Smooth muscle cell (in vitro differentiated cells): ENCODE data around the gene SEBOX. TPM values are rescaled to one million over a fixed set of nuclear protein-coding genes. Genes with fewer than 3 reads are reported as not detected.
"Not testable (repeated sequence)": the region's sequence is repeated elsewhere in the genome, so short reads cannot be mapped to it uniquely, and the experiment has no call there.

ENCODE experiments used
- DNase-seq: peaks from one replicate; lab custom pipeline; 2025; ENCODE audit not compliant: unreplicated experiment; lab: John Stamatoyannopoulos, UW
- H2AFZ ChIP-seq: fragments of 200-600 bp; sonication (generic); 2 replicates; pipeline ENCODE4 v1.6.0; 2016; ENCODE audit warnings: antibody characterized with exemption, low read depth, mild to moderate bottlenecking
- H3F3A ChIP-seq: fragments of 200-600 bp; sonication (generic); 2 replicates; pipeline ENCODE4 v1.6.0; 2017; ENCODE audit warnings: antibody characterized with exemption, low read depth
- H3K27ac ChIP-seq: fragments of 200-600 bp; sonication (generic); 2 replicates; pipeline ENCODE4 v1.5.1; 2016; ENCODE audit warnings: low read depth, mild to moderate bottlenecking
- H3K27me3 ChIP-seq: fragments of 200-600 bp; sonication (generic); 2 replicates; pipeline ENCODE4 v1.6.1; 2016; ENCODE audit warnings: low read depth, mild to moderate bottlenecking
- H3K36me3 ChIP-seq: fragments of 200-600 bp; sonication (generic); 2 replicates; pipeline ENCODE4 v1.5.1; 2016; ENCODE audit warnings: low read depth
- H3K4me1 ChIP-seq: fragments of 200-600 bp; sonication (generic); 2 replicates; pipeline ENCODE4 v1.5.1; 2016; ENCODE audit warnings: low read depth
- H3K4me2 ChIP-seq: fragments of 200-600 bp; sonication (generic); 2 replicates; pipeline ENCODE4 v1.6.0; 2016; ENCODE audit warnings: mild to moderate bottlenecking
- H3K4me3 ChIP-seq: fragments of 200-600 bp; sonication (generic); 2 replicates; pipeline ENCODE4 v1.5.1; 2016; ENCODE audit warnings: mild to moderate bottlenecking
- H3K79me2 ChIP-seq: fragments of 200-600 bp; sonication (generic); 2 replicates; pipeline ENCODE4 v1.6.0; 2016; ENCODE audit warnings: low read depth, mild to moderate bottlenecking
- H3K9ac ChIP-seq: fragments of 200-600 bp; sonication (generic); 2 replicates; pipeline ENCODE4 v1.6.0; 2016; ENCODE audit warnings: low read depth
- H3K9me3 ChIP-seq: fragments of 200-600 bp; sonication (generic); replicated peaks from 2 replicates; pipeline ENCODE4 v1.5.1; 2016; ENCODE audit warnings: low read depth
- H4K20me1 ChIP-seq: fragments of 200-600 bp; sonication (generic); 2 replicates; pipeline ENCODE4 v1.6.0; 2016; ENCODE audit warnings: low read depth
- CTCF ChIP-seq: fragments of 200-600 bp; sonication (generic); IDR thresholded peaks from 2 replicates; pipeline ENCODE4 v1.5.1; 2017; ENCODE audit warnings: borderline replicate concordance, mild to moderate bottlenecking, antibody characterized with exemption; ENCODE audit not compliant: insufficient read depth, poor library complexity, severe bottlenecking
- WGBS: methylation state at CpG from one replicate; pipeline ENCODE4 v1.1.7; 2016; ENCODE audit warnings: low lambda C conversion rate; 5-methylcytosine and 5-hydroxymethylcytosine counted together
- polyA plus RNA-seq: library from polyadenylated mRNA; unstranded; fragments of >200 nt; fragmentation: Nextera tagmentation; extraction: Ambion mirVana; gene quantifications from 2 replicates; pipeline ENCODE4 v1.2.1, GENCODE V29; 2016
- total RNA-seq: library from RNA; depleted of rRNA; stranded (reverse); fragments of >200 nt; gene quantifications from 2 replicates; pipeline ENCODE4 v1.2.3, GENCODE V29; 2014

Gene SEBOX
- total and polyA plus RNA-seq, 2 experiments from 2014 or later: not detected

- no peak for DNase-seq
- H3F3A ChIP-seq: peaks cover 18% of the 10 kb centered on the region
- H3K4me3 ChIP-seq: no peak overlapping the region
- no peak for TF ChIP-seq CTCF
- no peaks in the 10 kb centered on the region for H3K27me3 ChIP-seq
- H3K36me3 ChIP-seq: no peaks in the 10 kb centered on the region
- H3K27ac ChIP-seq: peak overlapping the region; percentile 97
- H2AFZ ChIP-seq: no peak overlapping the region
- peaks cover 37% of the 10 kb centered on the region for H3K79me2 ChIP-seq
- H3K9ac ChIP-seq: peak overlapping the region; percentile 37
- peaks cover 57% of the 10 kb centered on the region for H4K20me1 ChIP-seq
- peaks cover 12% of the 10 kb centered on the region for H3K4me1 ChIP-seq
- H3K9me3 ChIP-seq: no peaks in the 10 kb centered on the region
- 96% methylated on average over 15 of the region's 15 CpGs for WGBS
- peak overlapping the region; percentile 90 for H3K4me2 ChIP-seq
These were observed 25.6 kb downstream of the SEBOX start for GRCh38 chr17:28339431-28339830.

GRCh38 chr17:28338769-28339212 lies 26.2 kb downstream of the SEBOX start:
- Histone ChIP-seq H3K9ac (peak overlapping the region; percentile 67), H3K27ac (peak overlapping the region; percentile 97), H3K4me1 (peaks cover 17% of the 10 kb centered on the region), H3F3A (peaks cover 18% of the 10 kb centered on the region), H3K79me2 (peaks cover 43% of the 10 kb centered on the region), H3K4me2 (peak overlapping the region; percentile 90), H4K20me1 (peaks cover 57% of the 10 kb centered on the region)
- H3K36me3 ChIP-seq, DNase-seq, H3K4me3 ChIP-seq, H3K9me3 ChIP-seq, H3K27me3 ChIP-seq, H2AFZ ChIP-seq: not testable (repeated sequence)
- WGBS: 77% methylated on average over 4 of the region's 8 CpGs

DNA sequence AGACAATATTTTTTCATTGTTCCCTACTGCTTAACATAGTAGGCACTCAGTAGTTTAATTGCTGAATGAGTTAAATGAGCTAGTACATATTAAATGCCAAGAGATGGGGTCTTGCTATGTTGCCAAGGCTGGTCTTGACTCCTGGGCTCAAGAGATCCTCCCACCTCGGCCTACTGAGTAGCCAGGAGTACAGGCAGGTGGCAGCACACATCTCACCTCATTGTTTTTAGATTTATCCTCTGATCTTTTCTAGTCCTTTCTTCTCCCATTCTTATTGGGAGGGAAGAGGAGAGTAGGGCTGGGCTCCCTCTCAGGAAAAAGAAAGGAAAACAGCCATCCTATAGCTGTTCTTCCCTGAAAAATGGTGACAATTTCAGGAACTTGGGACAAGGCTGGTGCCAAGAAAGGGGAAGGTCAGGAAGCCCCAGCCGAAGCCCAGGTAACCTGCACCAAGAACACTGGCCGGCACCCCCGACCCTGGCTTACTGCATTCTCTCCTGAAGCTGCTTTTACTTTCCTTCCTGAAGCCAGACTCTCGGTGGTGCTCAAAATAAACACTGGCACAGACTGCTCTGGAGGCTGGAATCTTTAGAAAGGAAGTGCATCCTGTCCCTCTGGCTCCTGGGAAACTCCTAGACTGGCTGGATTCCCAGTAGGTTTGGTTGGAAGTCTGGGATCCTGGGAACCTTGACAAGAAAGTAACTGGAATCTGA lies 26.8 kb downstream of the SEBOX start:
- Histone ChIP-seq H3K9me3 (no peaks in the 10 kb centered on the region), H2AFZ (no peak overlapping the region), H3K9ac (peak overlapping the region; percentile 67), H3F3A (peaks cover 18% of the 10 kb centered on the region), H3K79me2 (peaks cover 49% of the 10 kb centered on the region), H3K4me1 (peaks cover 17% of the 10 kb centered on the region), H3K36me3 (no peaks in the 10 kb centered on the region), H3K4me3 (no peak overlapping the region), H3K27ac (peak overlapping the region; percentile 97), H4K20me1 (peaks cover 63% of the 10 kb centered on the region), H3K4me2 (peak overlapping the region; percentile 90), H3K27me3 (no peaks in the 10 kb centered on the region)
- 68% methylated on average over 5 of the region's 5 CpGs for WGBS
- TF ChIP-seq CTCF: no peak
- DNase-seq: no peak

DNA sequence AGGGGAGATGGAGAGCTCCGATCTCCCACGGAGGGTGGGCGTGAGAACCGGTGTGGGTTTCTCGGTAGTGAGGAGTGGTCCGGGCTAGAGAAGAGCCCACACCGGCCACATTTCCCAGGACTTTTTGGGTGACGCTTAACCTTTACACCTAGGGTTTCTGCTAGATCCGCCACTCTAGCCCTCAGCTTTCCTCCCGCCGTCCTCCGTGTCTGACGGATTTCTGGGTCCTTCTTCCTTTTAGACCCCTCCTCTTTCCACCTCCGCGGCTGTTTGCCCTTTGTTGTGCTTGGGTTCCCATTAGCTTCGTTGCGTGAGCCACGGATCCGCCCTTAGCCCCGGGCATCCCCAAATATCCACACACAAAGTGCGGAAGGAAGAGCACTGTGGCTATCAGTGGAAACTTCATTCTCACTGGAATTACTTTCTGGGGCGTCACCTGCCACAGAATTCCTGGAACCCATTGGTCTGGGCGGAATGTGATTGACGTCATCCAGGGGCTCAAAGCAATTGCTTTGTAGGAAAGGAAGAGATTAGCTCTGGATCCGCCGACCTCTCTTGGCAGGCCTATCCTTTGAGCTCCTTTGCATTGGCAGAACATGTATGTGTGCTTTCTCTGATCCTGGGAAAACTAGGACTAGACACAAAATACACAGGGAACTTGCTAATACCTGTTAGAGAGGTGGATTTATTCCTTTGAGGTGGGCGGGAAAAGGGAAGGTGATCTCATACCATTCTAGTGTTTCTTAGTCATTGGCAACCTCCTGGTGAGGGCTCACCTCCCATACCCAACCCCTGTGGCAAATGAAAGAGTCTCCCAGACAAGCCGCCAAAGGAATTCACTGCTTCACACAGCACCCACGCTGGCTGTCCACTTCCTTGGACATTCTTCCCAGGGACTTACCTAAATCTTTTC lies 28.8 kb downstream of the SEBOX start:
- no peaks in the 10 kb centered on the region for H3K36me3 ChIP-seq
- peak overlapping the region; percentile 97 for H3K27ac ChIP-seq
- H4K20me1 ChIP-seq: peaks cover 66% of the 10 kb centered on the region
- peak overlapping the region; percentile 90 for H3K4me2 ChIP-seq
- H3F3A ChIP-seq: peaks cover 18% of the 10 kb centered on the region
- 4% methylated on average over 29 of the region's 29 CpGs for WGBS
- H3K79me2 ChIP-seq: peaks cover 61% of the 10 kb centered on the region
- H3K4me1 ChIP-seq: peaks cover 17% of the 10 kb centered on the region
- no peak for TF ChIP-seq CTCF
- no peak for DNase-seq
- peak overlapping the region; percentile 99 for H3K9ac ChIP-seq
- H3K9me3 ChIP-seq: no peaks in the 10 kb centered on the region
- H3K27me3 ChIP-seq: no peaks in the 10 kb centered on the region
- no peak overlapping the region for H2AFZ ChIP-seq
- H3K4me3 ChIP-seq: peak overlapping the region; percentile 77
